ENCODE measurements around the gene SLC4A9. TPM values are rescaled to one million over a fixed set of nuclear protein-coding genes. Genes with fewer than 3 reads are reported as not detected.

SLC4A9 gene
- total and polyA plus RNA-seq, 2 donors (not counting 3 experiments of a cell fraction or from before 2014, with no cell fraction given), result not detected

GRCh38 chr5:140312067-140312790 is 47.8 kb upstream of the SLC4A9 start:
- intact Hi-C loops (cut with micrococcal nuclease) (loop anchor here (1.0 kb wide), 9 partner anchors 11 to 66 kb away; partner anchors contain the start of gene HBEGF), dilution Hi-C loops (cut with MboI; ENCODE audit: extremely low pct_ligation_motif_present, low sequenced_read_pairs) (no loop called here)
- no peak overlapping the region for H2AFZ ChIP-seq (ENCODE audit: low read depth, low read length)
- H3K4me1 ChIP-seq (ENCODE audit: control insufficient read depth, extremely low read depth, insufficient read depth, low read length), result peaks cover 40% of the 10 kb centered on the region
- no peaks in the 10 kb centered on the region for H3K79me2 ChIP-seq (ENCODE audit: control insufficient read depth, insufficient read depth, low read length)
- peak; percentile 91 for TF ChIP-seq JUN (IDR thresholded peaks at IDR 0.05; ENCODE audit: borderline replicate concordance, insufficient read depth, insufficient read length, low read depth)
- peak; percentile 76 for TF ChIP-seq POLR2AphosphoS5 (IDR thresholded peaks at IDR 0.05; ENCODE audit: insufficient read depth, low read depth, low read length)
- peak; percentile 96 for TF ChIP-seq FOS (IDR thresholded peaks at IDR 0.05; ENCODE audit: borderline replicate concordance, insufficient read depth, low read length)
- TF ChIP-seq MYC (IDR thresholded peaks at IDR 0.05; ENCODE audit: low read depth, low read length), result no peak
- TF ChIP-seq EZH2 (IDR thresholded peaks at IDR 0.05; ENCODE audit: borderline replicate concordance, low read depth, low read length, severe bottlenecking), result no peak
- TF ChIP-seq CTCF (IDR thresholded peaks at IDR 0.05; ENCODE audit: extremely low read depth in 1 of 2, insufficient read depth in 1 of 2, low read depth in 1 of 2, low read length in 2 of 2), result no peak
- no peak for TF ChIP-seq MAX (IDR thresholded peaks at IDR 0.05; ENCODE audit: insufficient read depth, insufficient read length)
- TF ChIP-seq GATA2 (IDR thresholded peaks at IDR 0.05; ENCODE audit: insufficient read depth, insufficient read length, low read depth, low read length), result peak; percentile 87
- TF ChIP-seq POLR2A (IDR thresholded peaks at IDR 0.05; ENCODE audit: low read depth, low read length), result peak; percentile 65
- peak overlapping the region; percentile 88 for H3K9ac ChIP-seq (replicated peaks; ENCODE audit: extremely low read depth, insufficient read depth, low read length)
- no peaks in the 10 kb centered on the region for H3K36me3 ChIP-seq (ENCODE audit: control insufficient read depth in 2 of 2, extremely low read depth in 1 of 2, insufficient read depth in 2 of 2, low read length in 2 of 2)
- H3K27me3 ChIP-seq (ENCODE audit: control insufficient read depth in 2 of 2, insufficient read depth in 2 of 2, low read length in 2 of 2), result no peaks in the 10 kb centered on the region
- peak overlapping the region; percentile 79 for H3K4me2 ChIP-seq (ENCODE audit: insufficient read depth, low read length)
- H3K9me1 ChIP-seq (replicated peaks; ENCODE audit: control insufficient read depth, extremely low read depth, insufficient read depth, low read length), result no peaks in the 10 kb centered on the region
- POLR2A ChIA-PET, result interaction anchor here (0.8 to 4.3 kb wide), 9 partner anchors 9 to 66 kb away, joined by 3 to 33 read pairs (median 5); partner anchors contain the start of genes HBEGF and PFDN1
- DNase-seq (ENCODE audit: low read depth, low spot score) (peak; percentile 99), FAIRE-seq (peak; percentile 96)
- H3K9me3 ChIP-seq (replicated peaks; ENCODE audit: control insufficient read depth, insufficient read depth, low read length), result no peaks in the 10 kb centered on the region
- peak overlapping the region in 2 of 3 experiments; percentile 10 to 18 for H3K4me3 ChIP-seq (replicated peaks in 1 of 3; ENCODE audit: insufficient read depth in 1 of 3, low read depth in 1 of 3, low read length in 3 of 3)
- no peaks in the 10 kb centered on the region for H4K20me1 ChIP-seq (replicated peaks; ENCODE audit: control insufficient read depth, extremely low read depth, insufficient read depth, low read length)
- peak overlapping the region; percentile 98 for H3K27ac ChIP-seq (ENCODE audit: insufficient read depth, low read depth, low read length)
- CTCF ChIA-PET, result interaction anchor here (0.8 to 3.6 kb wide), 17 partner anchors 9 to 72 kb away, joined by 3 to 41 read pairs (median 4); partner anchors contain the start of genes HBEGF and PFDN1
- BruUV-seq (replicated peaks), result TSS peak; percentile 78
